Fibroblast of skin of right biceps (primary cell): Measurements from ENCODE around the gene PRSS23.
"Not testable (repeated sequence)": the region's sequence is repeated elsewhere in the genome, so short reads cannot be mapped to it uniquely, and the experiment has no call there.

Experiments
- DNase-seq: peaks from one replicate; pipeline ENCODE4 v3.0.0-alpha.2; 2013

Gene PRSS23

GRCh38 chr11:86815726-86816125, 15.4 kb downstream of the PRSS23 start:
- DNase-seq, result no peak

- peak; percentile 83 for DNase-seq
Measured at GRCh38 chr11:86816251-86816726, 15.9 kb downstream of the PRSS23 start.

GRCh38 chr11:86818462-86819192, 18.3 kb downstream of the PRSS23 start:
- peak; percentile 80 for DNase-seq

GRCh38 chr11:86824139-86824538, 23.8 kb downstream of the PRSS23 start:
- DNase-seq, result not testable (repeated sequence)

GRCh38 chr11:86834376-86834775, 34.0 kb downstream of the PRSS23 start:
- DNase-seq, result not testable (repeated sequence)

GRCh38 chr11:86844762-86845508, 44.6 kb downstream of the PRSS23 start:
- DNase-seq, result not testable (repeated sequence)

- no peak for DNase-seq
Measured at GRCh38 chr11:86848132-86848531, 47.8 kb downstream of the PRSS23 start.

- DNase-seq, result no peak
Measured at GRCh38 chr11:86849679-86850078, 49.3 kb downstream of the PRSS23 start.
